D721Med (cell line): ENCODE results near the gene IQGAP2.

Source experiments
- DNase-seq: peaks from one replicate; pipeline ENCODE4 v3.0.0; 2011; ENCODE audit warnings: low spot score; ENCODE audit not compliant: insufficient read length
- FAIRE-seq: peaks from 2 replicates; lab custom pipeline; 2011; peaks lifted over from hg19 to GRCh38; lab: Jason Lieb, UNC
- TF ChIP-seq, protein P1 (sequence below): IDR thresholded peaks from 2 replicates; pipeline ENCODE4 v1.5.1; 2012; ENCODE audit warnings: mild to moderate bottlenecking, control low read depth; ENCODE audit not compliant: insufficient read depth; ENCODE audit errors: missing control alignments

The IQGAP2 gene

DNA sequence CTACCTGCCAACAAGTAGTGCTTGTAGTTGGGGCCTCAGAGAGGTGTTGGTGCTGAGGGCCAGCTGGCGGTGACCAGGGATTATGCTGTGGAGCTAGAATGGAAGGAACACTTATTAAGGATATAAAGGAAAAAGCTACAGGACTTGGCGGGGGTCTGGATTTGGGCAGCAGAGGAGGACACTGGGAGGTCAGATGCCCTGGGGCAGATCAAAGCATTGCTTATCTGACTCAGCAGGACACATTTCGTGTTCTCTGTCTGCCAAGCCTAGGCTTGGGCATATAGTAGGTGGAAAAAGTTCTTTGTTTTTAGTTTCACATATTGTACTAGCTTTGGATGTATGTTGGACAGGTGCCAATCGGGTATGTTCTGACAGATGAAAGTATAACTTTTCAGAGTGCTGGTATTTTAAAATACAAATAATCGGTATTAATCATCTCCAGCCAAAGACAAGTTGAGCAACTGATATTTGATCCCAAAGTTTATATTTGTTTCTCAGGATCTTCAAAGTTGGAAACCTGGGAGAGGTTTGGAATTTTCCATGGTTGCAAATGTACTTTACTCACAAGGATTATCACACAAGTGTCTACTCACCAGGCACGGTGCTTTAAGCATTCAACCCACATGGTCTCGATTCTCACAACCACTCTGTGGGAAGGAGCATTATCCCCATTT is 69.4 kb downstream of the IQGAP2 start:
- no peak for DNase-seq
- FAIRE-seq, result no peak
- TF ChIP-seq, protein P1, sequence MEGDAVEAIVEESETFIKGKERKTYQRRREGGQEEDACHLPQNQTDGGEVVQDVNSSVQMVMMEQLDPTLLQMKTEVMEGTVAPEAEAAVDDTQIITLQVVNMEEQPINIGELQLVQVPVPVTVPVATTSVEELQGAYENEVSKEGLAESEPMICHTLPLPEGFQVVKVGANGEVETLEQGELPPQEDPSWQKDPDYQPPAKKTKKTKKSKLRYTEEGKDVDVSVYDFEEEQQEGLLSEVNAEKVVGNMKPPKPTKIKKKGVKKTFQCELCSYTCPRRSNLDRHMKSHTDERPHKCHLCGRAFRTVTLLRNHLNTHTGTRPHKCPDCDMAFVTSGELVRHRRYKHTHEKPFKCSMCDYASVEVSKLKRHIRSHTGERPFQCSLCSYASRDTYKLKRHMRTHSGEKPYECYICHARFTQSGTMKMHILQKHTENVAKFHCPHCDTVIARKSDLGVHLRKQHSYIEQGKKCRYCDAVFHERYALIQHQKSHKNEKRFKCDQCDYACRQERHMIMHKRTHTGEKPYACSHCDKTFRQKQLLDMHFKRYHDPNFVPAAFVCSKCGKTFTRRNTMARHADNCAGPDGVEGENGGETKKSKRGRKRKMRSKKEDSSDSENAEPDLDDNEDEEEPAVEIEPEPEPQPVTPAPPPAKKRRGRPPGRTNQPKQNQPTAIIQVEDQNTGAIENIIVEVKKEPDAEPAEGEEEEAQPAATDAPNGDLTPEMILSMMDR, result no peak

DNA sequence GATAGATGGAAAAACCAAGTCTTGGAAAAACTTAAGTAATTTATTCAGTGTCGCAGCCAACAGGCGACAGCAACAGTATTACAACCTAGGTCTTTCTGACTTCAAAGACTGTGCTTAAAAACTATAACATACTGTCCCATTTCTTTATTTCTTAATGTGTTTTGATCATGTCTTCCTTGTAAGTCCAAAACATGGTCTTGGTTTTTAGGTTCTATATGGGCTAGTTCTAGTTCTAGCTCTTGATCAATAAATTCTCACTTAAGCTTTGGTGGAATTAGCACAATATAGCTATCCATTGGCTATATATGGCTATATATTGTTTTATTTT is 69.9 kb downstream of the IQGAP2 start:
- DNase-seq (no peak), FAIRE-seq (no peak)
- TF ChIP-seq, protein P1, result no peak

DNA sequence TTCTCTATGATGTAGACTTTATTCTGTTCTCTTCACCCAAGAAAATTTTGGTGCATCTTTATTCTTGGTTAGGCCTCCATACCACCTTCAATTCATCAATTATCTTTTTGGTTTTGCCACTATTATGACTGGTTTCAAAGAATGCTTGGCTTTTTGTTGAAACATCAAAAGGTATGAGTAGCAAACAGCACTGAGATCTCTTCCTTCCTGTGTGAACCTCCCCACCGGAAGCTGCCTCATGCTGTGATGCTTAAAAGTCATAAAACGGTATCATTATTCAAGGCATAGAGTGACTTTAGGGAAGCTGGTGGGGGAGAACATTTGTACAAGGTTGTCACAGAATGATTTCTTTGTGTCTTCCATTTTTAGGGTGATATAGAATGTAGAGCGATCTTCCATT is 70.6 kb downstream of the IQGAP2 start:
- FAIRE-seq (no peak), DNase-seq (no peak)
- TF ChIP-seq, protein P1, result no peak

DNA sequence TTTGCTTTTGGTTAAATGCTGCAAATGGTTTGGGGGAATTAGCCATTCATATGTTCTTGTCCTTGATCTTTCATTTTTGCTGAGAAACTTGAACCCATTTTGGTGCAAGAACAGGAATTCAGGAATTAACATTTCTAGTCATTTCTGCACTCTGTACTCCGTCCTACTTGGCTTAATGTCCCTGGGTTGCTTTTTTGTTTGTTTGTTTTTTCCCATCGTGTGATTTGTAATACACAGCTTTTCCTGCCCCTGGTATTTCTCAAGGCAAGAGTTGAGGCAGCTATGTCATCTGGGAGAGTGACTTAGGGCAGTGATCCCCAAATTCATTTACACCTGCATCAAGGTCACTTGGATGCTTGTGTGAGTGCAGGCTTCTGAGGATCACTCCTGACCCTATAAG is 71.3 kb downstream of the IQGAP2 start:
- FAIRE-seq, result no peak

DNA sequence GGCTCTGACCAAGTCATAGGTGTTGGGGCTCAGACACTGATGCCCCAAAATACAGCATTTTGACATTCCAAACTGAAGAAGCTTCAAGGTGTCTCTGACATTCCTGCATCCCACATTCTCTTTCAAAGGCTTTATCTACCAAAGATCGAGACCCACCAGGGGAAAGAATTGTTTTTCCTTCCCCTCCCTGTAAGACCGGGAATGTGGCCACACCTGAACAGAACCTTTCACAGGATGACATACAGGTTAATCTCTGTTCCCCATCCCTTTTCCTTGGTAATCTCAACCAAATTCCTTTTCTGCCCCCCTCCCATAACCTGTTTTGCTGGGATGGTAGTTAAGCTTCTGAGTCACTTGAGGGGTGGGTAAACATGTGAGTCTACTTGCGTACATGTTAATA is 72.3 kb downstream of the IQGAP2 start:
- FAIRE-seq, result no peak
- TF ChIP-seq, protein P1, result no peak
- DNase-seq, result no peak

More for the DNA sequence above, 71.3 kb downstream of the IQGAP2 start:
- TF ChIP-seq, protein P1, result no peak
- no peak for DNase-seq

DNA sequence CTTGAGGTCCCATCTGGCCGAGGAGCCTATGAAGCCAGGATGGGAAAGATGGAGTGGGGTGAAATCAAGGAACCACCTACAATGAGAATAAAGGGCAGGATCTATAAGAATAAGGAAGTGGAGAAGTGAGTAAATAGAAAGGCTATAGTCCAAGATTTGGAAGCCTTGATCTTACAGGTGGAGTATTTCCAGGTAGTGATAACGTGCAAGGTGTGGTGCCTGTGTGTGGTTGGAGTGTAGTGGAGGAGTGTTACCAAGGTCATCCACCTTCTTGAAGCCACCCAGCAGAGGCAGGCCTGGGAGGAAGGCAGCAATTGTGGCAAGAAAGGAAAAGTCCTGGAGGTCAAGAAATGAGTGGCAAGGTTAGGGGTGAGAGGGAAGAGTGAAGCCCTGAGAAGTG is 72.9 kb downstream of the IQGAP2 start:
- DNase-seq (no peak), FAIRE-seq (no peak)
- TF ChIP-seq, protein P1, result no peak

DNA sequence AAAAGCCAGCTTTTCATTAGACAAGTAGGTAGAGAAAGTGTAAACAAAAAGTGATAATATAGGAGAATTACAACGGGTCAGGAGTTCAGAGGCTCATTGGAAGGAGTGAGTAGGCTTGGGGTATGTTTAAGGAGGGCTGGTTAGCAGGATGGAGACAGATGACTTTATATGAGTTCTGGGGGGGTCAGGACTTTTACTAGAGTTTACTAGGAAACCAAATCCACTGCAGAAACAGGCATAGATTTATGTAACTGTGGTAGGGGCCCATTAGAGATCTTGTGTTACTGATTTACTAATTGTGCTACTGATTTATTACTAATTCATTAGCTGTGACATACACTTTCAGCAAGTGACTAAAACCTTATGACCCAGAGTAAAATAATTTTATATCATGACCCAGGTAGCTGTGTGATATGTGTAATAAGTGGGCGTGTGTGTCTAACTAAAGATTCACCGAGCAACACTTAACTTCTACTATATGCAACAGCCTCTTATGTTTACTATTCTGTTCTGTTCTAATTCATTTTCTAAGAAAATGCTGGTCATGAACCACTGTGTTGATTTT is 73.5 kb downstream of the IQGAP2 start:
- no peak for DNase-seq
- no peak for FAIRE-seq
- TF ChIP-seq, protein P1, result no peak
